DOHH2 (cell line): Measurements from ENCODE around the gene DLEC1.

Experiments
- CTCF ChIP-seq: fragments of 200-600 bp; sonication (generic); IDR thresholded peaks from one replicate; pipeline ENCODE4 v1.5.1; 2014; ENCODE audit warnings: antibody characterized with exemption, mild to moderate bottlenecking, low read depth, low read length; ENCODE audit not compliant: poor library complexity, severe bottlenecking
- EZH2phosphoT487 ChIP-seq: fragments of 200-600 bp; sonication (generic); IDR thresholded peaks from 2 replicates; pipeline ENCODE4 v1.6.1; 2017; ENCODE audit warnings: borderline replicate concordance, mild to moderate bottlenecking, antibody characterized with exemption, low read length, moderate library complexity, mixed read lengths

GRCh38 chr3:38054499-38055001 is 15.5 kb downstream of the DLEC1 start:
- no peak for TF ChIP-seq CTCF
- no peak for TF ChIP-seq EZH2phosphoT487
